T-helper 1 cell treated with Interleukin-12 subunit alpha and Interleukin-12 subunit beta and Interleukin-4 antibody, amounts not matched to agents 30 μg/mL and 1 μg/mL, for 36 hours (primary cell): ENCODE data around the gene POFUT1.
"Not testable (repeated sequence)": the region's sequence is repeated elsewhere in the genome, so short reads cannot be mapped to it uniquely, and the experiment has no call there.

Source experiments
- H3K27ac Mint-ChIP-seq: one replicate; pipeline ENCODE4 v1.8.0; 2021; ENCODE audit warnings: mild to moderate bottlenecking, mixed read lengths
- H3K27me3 Mint-ChIP-seq: one replicate; pipeline ENCODE4 v1.8.0; 2021; ENCODE audit warnings: low read depth, mixed read lengths
- H3K36me3 Mint-ChIP-seq: one replicate; pipeline ENCODE4 v1.8.0; 2021; ENCODE audit warnings: low read depth, mixed read lengths
- H3K4me1 Mint-ChIP-seq: one replicate; pipeline ENCODE4 v1.8.0; 2021; ENCODE audit warnings: low read depth, mixed read lengths
- H3K4me3 Mint-ChIP-seq: one replicate; pipeline ENCODE4 v1.8.0; 2021; ENCODE audit warnings: mild to moderate bottlenecking, moderate library complexity, mixed read lengths
- H3K9me3 Mint-ChIP-seq: one replicate; pipeline ENCODE4 v1.8.0; 2021; ENCODE audit warnings: mixed read lengths

Gene POFUT1

GRCh38 chr20:32231847-32232246, 24.2 kb downstream of the POFUT1 start:
- Mint-ChIP-seq H3K27ac (peak overlapping the region; percentile 97), H3K27me3 (no peaks in the 10 kb centered on the region), H3K9me3 (no peaks in the 10 kb centered on the region), H3K4me3 (peak overlapping the region; percentile 75), H3K36me3 (peaks cover 49% of the 10 kb centered on the region), H3K4me1 (peaks cover 24% of the 10 kb centered on the region)

GRCh38 chr20:32232326-32232886, 24.7 kb downstream of the POFUT1 start:
- H3K27me3 Mint-ChIP-seq = no peaks in the 10 kb centered on the region
- peak overlapping the region; percentile 97 for H3K27ac Mint-ChIP-seq
- no peaks in the 10 kb centered on the region for H3K9me3 Mint-ChIP-seq
- H3K4me3 Mint-ChIP-seq = peak overlapping the region; percentile 75
- peaks cover 51% of the 10 kb centered on the region for H3K36me3 Mint-ChIP-seq
- peaks cover 24% of the 10 kb centered on the region for H3K4me1 Mint-ChIP-seq

GRCh38 chr20:32233286-32233685, 25.6 kb downstream of the POFUT1 start:
- H3K4me3 Mint-ChIP-seq = no peak overlapping the region
- no peaks in the 10 kb centered on the region for H3K9me3 Mint-ChIP-seq
- H3K36me3 Mint-ChIP-seq = peaks cover 47% of the 10 kb centered on the region
- H3K27me3 Mint-ChIP-seq = no peaks in the 10 kb centered on the region
- peak overlapping the region; percentile 74 for H3K27ac Mint-ChIP-seq
- peaks cover 23% of the 10 kb centered on the region for H3K4me1 Mint-ChIP-seq

GRCh38 chr20:32234135-32234808, 26.6 kb downstream of the POFUT1 start:
- no peaks in the 10 kb centered on the region for H3K27me3 Mint-ChIP-seq
- H3K4me3 Mint-ChIP-seq = no peak overlapping the region
- H3K4me1 Mint-ChIP-seq = peaks cover 23% of the 10 kb centered on the region
- no peak overlapping the region for H3K27ac Mint-ChIP-seq
- H3K9me3 Mint-ChIP-seq = no peaks in the 10 kb centered on the region
- peaks cover 39% of the 10 kb centered on the region for H3K36me3 Mint-ChIP-seq

GRCh38 chr20:32235331-32236047, 27.8 kb downstream of the POFUT1 start:
- H3K4me1 Mint-ChIP-seq = peaks cover 25% of the 10 kb centered on the region
- H3K9me3 Mint-ChIP-seq = no peaks in the 10 kb centered on the region
- no peak overlapping the region for H3K4me3 Mint-ChIP-seq
- H3K27ac Mint-ChIP-seq = peak overlapping the region; percentile 42
- H3K27me3 Mint-ChIP-seq = no peaks in the 10 kb centered on the region
- H3K36me3 Mint-ChIP-seq = peaks cover 38% of the 10 kb centered on the region

GRCh38 chr20:32236048-32236533, 28.4 kb downstream of the POFUT1 start:
- Mint-ChIP-seq H3K4me1 (peaks cover 26% of the 10 kb centered on the region), H3K9me3 (no peaks in the 10 kb centered on the region), H3K4me3 (no peak overlapping the region), H3K27me3 (no peaks in the 10 kb centered on the region), H3K36me3 (peaks cover 33% of the 10 kb centered on the region), H3K27ac (no peak overlapping the region)

GRCh38 chr20:32236819-32237218, 29.1 kb downstream of the POFUT1 start:
- Mint-ChIP-seq H3K36me3 (peaks cover 30% of the 10 kb centered on the region), H3K4me1 (peaks cover 18% of the 10 kb centered on the region), H3K27me3 (no peaks in the 10 kb centered on the region), H3K27ac (no peak overlapping the region), H3K4me3 (no peak overlapping the region), H3K9me3 (no peaks in the 10 kb centered on the region)

- peaks cover 15% of the 10 kb centered on the region for H3K4me1 Mint-ChIP-seq
- no peaks in the 10 kb centered on the region for H3K27me3 Mint-ChIP-seq
- H3K4me3 Mint-ChIP-seq = no peak overlapping the region
- H3K9me3 Mint-ChIP-seq = no peaks in the 10 kb centered on the region
- H3K36me3 Mint-ChIP-seq = peaks cover 28% of the 10 kb centered on the region
- H3K27ac Mint-ChIP-seq = no peak overlapping the region
These were observed 29.7 kb downstream of the POFUT1 start for GRCh38 chr20:32237419-32237818.

- Mint-ChIP-seq H3K9me3 (no peaks in the 10 kb centered on the region), H3K4me1 (peaks cover 4% of the 10 kb centered on the region), H3K27me3 (no peaks in the 10 kb centered on the region), H3K27ac (no peak overlapping the region), H3K36me3 (peaks cover 18% of the 10 kb centered on the region), H3K4me3 (no peak overlapping the region)
These were observed 31.1 kb downstream of the POFUT1 start for GRCh38 chr20:32238483-32239425.

GRCh38 chr20:32240205-32240604, 32.5 kb downstream of the POFUT1 start:
- peaks cover 12% of the 10 kb centered on the region for H3K36me3 Mint-ChIP-seq
- H3K27me3 Mint-ChIP-seq = no peaks in the 10 kb centered on the region
- peaks cover 3% of the 10 kb centered on the region for H3K4me1 Mint-ChIP-seq
- no peak overlapping the region for H3K27ac Mint-ChIP-seq
- H3K4me3 Mint-ChIP-seq = no peak overlapping the region
- no peaks in the 10 kb centered on the region for H3K9me3 Mint-ChIP-seq

- Mint-ChIP-seq H3K4me1 (peaks cover 5% of the 10 kb centered on the region), H3K4me3 (no peak overlapping the region), H3K27me3 (no peaks in the 10 kb centered on the region), H3K9me3 (no peaks in the 10 kb centered on the region), H3K27ac (no peak overlapping the region), H3K36me3 (peaks cover 2% of the 10 kb centered on the region)
These were observed 34.1 kb downstream of the POFUT1 start for GRCh38 chr20:32241807-32242206.

- no peaks in the 10 kb centered on the region for H3K27me3 Mint-ChIP-seq
- H3K27ac Mint-ChIP-seq = no peak overlapping the region
- no peaks in the 10 kb centered on the region for H3K9me3 Mint-ChIP-seq
- H3K4me1 Mint-ChIP-seq = peaks cover 9% of the 10 kb centered on the region
- H3K36me3 Mint-ChIP-seq = no peaks in the 10 kb centered on the region
- no peak overlapping the region for H3K4me3 Mint-ChIP-seq
These were observed 36.6 kb downstream of the POFUT1 start for GRCh38 chr20:32244150-32244823.

- Mint-ChIP-seq H3K27me3 (no peaks in the 10 kb centered on the region), H3K27ac (no peak overlapping the region), H3K9me3 (no peaks in the 10 kb centered on the region), H3K4me3 (no peak overlapping the region), H3K36me3 (no peaks in the 10 kb centered on the region), H3K4me1 (peaks cover 13% of the 10 kb centered on the region)
These were observed 37.3 kb downstream of the POFUT1 start for GRCh38 chr20:32244959-32245358.

GRCh38 chr20:32246208-32246607, 38.5 kb downstream of the POFUT1 start:
- not testable (repeated sequence) for H3K9me3 Mint-ChIP-seq, H3K27me3 Mint-ChIP-seq, H3K4me3 Mint-ChIP-seq, H3K36me3 Mint-ChIP-seq
- H3K4me1 Mint-ChIP-seq = peaks cover 12% of the 10 kb centered on the region
- peak overlapping the region; percentile 18 for H3K27ac Mint-ChIP-seq
